Spleen (tissue), 7 donors: ENCODE data around the gene TIMM29.

ENCODE experiments used
- CTCF ChIP-seq, 11 experiments: fragments of 200-600 bp in 7 of 11; fragments of 450-650 bp in 4 of 11; sonication (generic) in 4 of 11; IDR thresholded peaks in 8 of 11; conservative IDR thresholded peaks in 3 of 11; 1 replicate in 7 of 11; 2 replicates in 4 of 11; pipeline versions ENCODE4 v1.4.0 to v1.8.0; 2016 to 2021; ENCODE audit warnings: antibody characterized with exemption in 11 of 11, inconsistent platforms in 4 of 11, mild to moderate bottlenecking in 1 of 11
- POLR2A ChIP-seq, 3 donors: fragments of 450-650 bp; IDR thresholded peaks; one replicate each; pipeline ENCODE4 v1.5.1; 2017; ENCODE audit warnings: antibody characterized with exemption in 3 of 3, mild to moderate bottlenecking in 1 of 3
- POLR2AphosphoS5 ChIP-seq, 3 donors: sonication (generic); formaldehyde crosslinking; IDR thresholded peaks; one replicate each; pipeline ENCODE4 v1.5.1; 2017; ENCODE audit warnings: antibody characterized with exemption in 3 of 3
- donor health status: DM: no; HTN: no; CAD: no; lungs with moderate emphysema.
- donor health status: DM: no; HTN: no; CAD: no.
- donor health status: DM: no; HTN: no; CAD: no.

GRCh38 chr19:10971107-10971726, 42.6 kb downstream of the TIMM29 start:
- TF ChIP-seq CTCF (IDR thresholded peaks at IDR 0.05 in 8 of 11, conservative IDR thresholded peaks at IDR 0.05 in 3 of 11): no peak
- no peak for TF ChIP-seq POLR2A (IDR thresholded peaks at IDR 0.05)
- TF ChIP-seq POLR2AphosphoS5 (IDR thresholded peaks at IDR 0.05): no peak
